H9 (cell line): Measurements from ENCODE around the gene PDXK. TPM values are rescaled to one million over a fixed set of nuclear protein-coding genes. Genes with fewer than 3 reads are reported as not detected.

Experiments
- DNase-seq: peaks from one replicate; pipeline ENCODE4 v3.0.0-alpha.2; 2017
- H2AFZ ChIP-seq: one replicate; pipeline ENCODE4 v1.6.1; 2013; ENCODE audit warnings: mild to moderate bottlenecking, low read length, control low read depth, moderate library complexity
- H2AK5ac ChIP-seq: 2 replicates; pipeline ENCODE4 v1.6.1; 2013; ENCODE audit warnings: low read length, control low read depth, mixed read lengths; ENCODE audit not compliant: insufficient read length
- H2BK120ac ChIP-seq: one replicate; pipeline ENCODE4 v1.6.1; 2013; ENCODE audit warnings: low read depth, mild to moderate bottlenecking, low read length, control low read depth, inconsistent platforms; ENCODE audit not compliant: poor library complexity, severe bottlenecking
- H2BK12ac ChIP-seq: 2 replicates; pipeline ENCODE4 v1.6.1; 2013; ENCODE audit warnings: low read length, control low read depth, mixed read lengths, low read depth; ENCODE audit not compliant: insufficient read length
- H2BK15ac ChIP-seq: 2 replicates; pipeline ENCODE4 v1.6.1; 2013; ENCODE audit warnings: low read depth, low read length, control low read depth
- H2BK20ac ChIP-seq: one replicate; pipeline ENCODE4 v1.6.1; 2013; ENCODE audit warnings: low read depth, mild to moderate bottlenecking, low read length, control low read depth, inconsistent platforms; ENCODE audit not compliant: poor library complexity, severe bottlenecking
- H2BK5ac ChIP-seq: 2 replicates; pipeline ENCODE4 v1.6.1; 2013; ENCODE audit warnings: low read length, control low read depth, mixed read lengths; ENCODE audit not compliant: insufficient read length
- H3K14ac ChIP-seq: 2 replicates; pipeline ENCODE4 v1.6.1; 2013; ENCODE audit warnings: low read length, control low read depth; ENCODE audit not compliant: insufficient read depth
- H3K18ac ChIP-seq: 2 replicates; pipeline ENCODE4 v1.6.1; 2013; ENCODE audit warnings: low read depth, mild to moderate bottlenecking, mixed read lengths, low read length, control low read depth; ENCODE audit not compliant: insufficient read length
- H3K23ac ChIP-seq: 2 replicates; pipeline ENCODE4 v1.6.1; 2013; ENCODE audit warnings: low read length, control low read depth, mixed read lengths, low read depth; ENCODE audit not compliant: insufficient read length
- H3K23me2 ChIP-seq: 2 replicates; pipeline ENCODE4 v1.6.1; 2013; ENCODE audit warnings: low read depth, mild to moderate bottlenecking, mixed read lengths, low read length, control low read depth; ENCODE audit not compliant: insufficient read length, poor library complexity, severe bottlenecking
- H3K27ac ChIP-seq: 2 replicates; pipeline ENCODE4 v1.5.1; 2013; ENCODE audit warnings: low read length, control low read depth, mixed read lengths, low read depth; ENCODE audit not compliant: insufficient read length
- H3K27me3 ChIP-seq: 2 replicates; pipeline ENCODE4 v1.6.1; 2013; ENCODE audit warnings: low read length, control low read depth, inconsistent platforms; ENCODE audit not compliant: insufficient read depth
- H3K4ac ChIP-seq: 2 replicates; pipeline ENCODE4 v1.6.1; 2013; ENCODE audit warnings: low read depth, mild to moderate bottlenecking, control low read depth, inconsistent platforms, low read length, moderate library complexity
- H3K4me1 ChIP-seq: 2 replicates; pipeline ENCODE4 v1.6.1; 2013; ENCODE audit warnings: low read length, control low read depth, inconsistent platforms; ENCODE audit not compliant: insufficient read depth
- H3K4me2 ChIP-seq: 2 replicates; pipeline ENCODE4 v1.6.1; 2013; ENCODE audit warnings: low read length, control low read depth, mixed read lengths; ENCODE audit not compliant: insufficient read length, insufficient read depth
- H3K56ac ChIP-seq: 2 replicates; pipeline ENCODE4 v1.6.1; 2013; ENCODE audit warnings: low read depth, mild to moderate bottlenecking, mixed read lengths, low read length, control low read depth; ENCODE audit not compliant: insufficient read length
- H3K79me1 ChIP-seq: 2 replicates; pipeline ENCODE4 v1.6.1; 2013; ENCODE audit warnings: low read depth, mild to moderate bottlenecking, moderate library complexity, low read length, control low read depth, inconsistent platforms; ENCODE audit not compliant: insufficient read depth, poor library complexity, severe bottlenecking
- H3K79me2 ChIP-seq: 2 replicates; pipeline ENCODE4 v1.6.1; 2013; ENCODE audit warnings: low read length, control low read depth, inconsistent platforms; ENCODE audit not compliant: insufficient read depth
- H3K9ac ChIP-seq: 2 replicates; pipeline ENCODE4 v1.6.1; 2013; ENCODE audit warnings: low read length, control low read depth, mixed read lengths; ENCODE audit not compliant: insufficient read length; ENCODE audit errors: extremely low read depth
- H3K9me3 ChIP-seq: one replicate; pipeline ENCODE4 v1.6.1; 2013; ENCODE audit warnings: low read depth, low read length, inconsistent platforms; ENCODE audit not compliant: control insufficient read depth
- H3T11ph ChIP-seq: one replicate; pipeline ENCODE4 v1.6.1; 2013; ENCODE audit warnings: mild to moderate bottlenecking, low read length, control low read depth, inconsistent platforms
- H4K20me1 ChIP-seq: one replicate; pipeline ENCODE4 v1.6.1; 2013; ENCODE audit not compliant: control insufficient read depth, insufficient read length, insufficient read depth
- H4K5ac ChIP-seq: 2 replicates; pipeline ENCODE4 v1.6.1; 2013; ENCODE audit warnings: low read depth, mild to moderate bottlenecking, mixed read lengths, low read length, control low read depth; ENCODE audit not compliant: insufficient read length
- H4K8ac ChIP-seq: replicated peaks from 2 replicates; pipeline ENCODE4 v1.6.1; 2013; ENCODE audit warnings: low read length, control low read depth, mixed read lengths, low read depth; ENCODE audit not compliant: insufficient read length
- H4K91ac ChIP-seq: 2 replicates; pipeline ENCODE4 v1.6.1; 2013; ENCODE audit warnings: low read depth, mild to moderate bottlenecking, moderate library complexity, mixed read lengths, low read length, control low read depth; ENCODE audit not compliant: insufficient read length
- H3K27ac Mint-ChIP-seq, 3 experiments: 2 replicates in 2 of 3; 3 replicates in 1 of 3; pipeline ENCODE4 v1.8.0; 2020 to 2021; ENCODE audit warnings: mixed read lengths in 3 of 3, mild to moderate bottlenecking in 1 of 3, moderate library complexity in 1 of 3
- H3K27me3 Mint-ChIP-seq: 2 replicates; pipeline ENCODE4 v1.8.0; 2021; ENCODE audit warnings: low read depth, mild to moderate bottlenecking, moderate library complexity, mixed read lengths
- H3K36me3 Mint-ChIP-seq, 3 experiments: 2 replicates in 2 of 3; 3 replicates in 1 of 3; pipeline ENCODE4 v1.8.0; 2020 to 2021; ENCODE audit warnings: low read depth in 3 of 3, mixed read lengths in 3 of 3; ENCODE audit not compliant: insufficient read depth in 1 of 3
- H3K4me1 Mint-ChIP-seq, 2 experiments: 2 replicates each; pipeline ENCODE4 v1.8.0; 2020; ENCODE audit warnings: mixed read lengths in 2 of 2
- H3K4me3 Mint-ChIP-seq, 2 experiments: 2 replicates in 1 of 2; 3 replicates in 1 of 2; pipeline ENCODE4 v1.8.0; 2020 to 2021; ENCODE audit warnings: mild to moderate bottlenecking in 2 of 2, mixed read lengths in 2 of 2, moderate library complexity in 1 of 2
- H3K9me3 Mint-ChIP-seq, 2 experiments: 2 replicates in 1 of 2; 3 replicates in 1 of 2; pipeline ENCODE4 v1.8.0; 2020; ENCODE audit warnings: mild to moderate bottlenecking in 2 of 2, mixed read lengths in 2 of 2, moderate library complexity in 1 of 2
- CTCF ChIP-seq: fragments of 200-600 bp; sonication (generic); conservative IDR thresholded peaks from 3 replicates; pipeline ENCODE4 v1.8.0; 2021; ENCODE audit warnings: antibody characterized with exemption, mild to moderate bottlenecking
- WGBS: extraction: QIAGEN DNeasy Blood & Tissue Kit; methylation state at CpG from one replicate; pipeline ENCODE4 v1.1.7; 2013; ENCODE audit warnings: missing lambda C conversion rate, low lambda C conversion rate, mixed read lengths; ENCODE audit not compliant: insufficient read length; ENCODE audit errors: extremely low coverage; 5-methylcytosine and 5-hydroxymethylcytosine counted together
- total RNA-seq: library from RNA; stranded (reverse); gene quantifications from 2 replicates; pipeline ENCODE4 v1.2.1, GENCODE V29; 2021

Gene PDXK
- total RNA-seq, 1 experiment from 2014 or later: 109 TPM

GRCh38 chr21:43799301-43799840, 80.4 kb downstream of the PDXK start:
- no peak for TF ChIP-seq CTCF
- H3K27ac ChIP-seq: no peak overlapping the region
- H2AFZ ChIP-seq: no peak overlapping the region
- no CpG with 5 or more reads among the region's 19 CpGs for WGBS
- no peaks in the 10 kb centered on the region; the same call in 1 of the 2 replicates for H3K79me2 ChIP-seq
- H3K4me2 ChIP-seq: no peak overlapping the region
- Mint-ChIP-seq H3K4me1 (no peaks in the 10 kb centered on the region), H3K4me3 (no peak overlapping the region), H3K36me3 (peaks cover 69 to 98% (median 95%) of the 10 kb centered on the region in 3 experiments), H3K27ac (no peak overlapping the region), H3K27me3 (no peaks in the 10 kb centered on the region), H3K9me3 (no peaks in the 10 kb centered on the region)
- no peaks in the 10 kb centered on the region for H3K27me3 ChIP-seq
- no peak overlapping the region for H3K56ac ChIP-seq
- H2BK15ac ChIP-seq: no peak overlapping the region
- no peak overlapping the region for H2BK120ac ChIP-seq
- no peak overlapping the region for H2AK5ac ChIP-seq
- no peak overlapping the region for H4K91ac ChIP-seq
- no peak for DNase-seq
- no peak overlapping the region for H3K18ac ChIP-seq
- H3K79me1 ChIP-seq: no peaks in the 10 kb centered on the region
- H3K4ac ChIP-seq: no peak overlapping the region
- H4K8ac ChIP-seq: no peak overlapping the region
- no peaks in the 10 kb centered on the region for H3K23me2 ChIP-seq
- no peak overlapping the region for H2BK5ac ChIP-seq
- H3T11ph ChIP-seq: no peak overlapping the region
- no peak overlapping the region for H4K5ac ChIP-seq
- no peak overlapping the region for H3K9ac ChIP-seq
- H3K9me3 ChIP-seq: no peaks in the 10 kb centered on the region
- no peak overlapping the region for H2BK20ac ChIP-seq
- H3K14ac ChIP-seq: no peak overlapping the region
- no peaks in the 10 kb centered on the region for H3K4me1 ChIP-seq
- no peaks in the 10 kb centered on the region for H4K20me1 ChIP-seq
- H2BK12ac ChIP-seq: no peak overlapping the region
- H3K23ac ChIP-seq: no peak overlapping the region
